Progenitor cell of endocrine pancreas (in vitro differentiated cells): ENCODE measurements around the gene GPR149. TPM values are rescaled to one million over a fixed set of nuclear protein-coding genes. Genes with fewer than 3 reads are reported as not detected.

Experiments
- DNase-seq: peaks from one replicate; pipeline ENCODE4 v3.0.0; 2021; ENCODE audit warnings: low spot score; ENCODE audit not compliant: unreplicated experiment
- H3K27ac Mint-ChIP-seq: 2 replicates; pipeline ENCODE4 v1.8.0; 2021; ENCODE audit warnings: mild to moderate bottlenecking, moderate library complexity, mixed read lengths
- H3K27me3 Mint-ChIP-seq: 2 replicates; pipeline ENCODE4 v1.8.0; 2021; ENCODE audit warnings: mixed read lengths
- H3K36me3 Mint-ChIP-seq: 2 replicates; pipeline ENCODE4 v1.8.0; 2022; ENCODE audit warnings: mixed read lengths; ENCODE audit not compliant: insufficient read depth
- H3K4me1 Mint-ChIP-seq: 2 replicates; pipeline ENCODE4 v1.8.0; 2021; ENCODE audit warnings: low read depth, mixed read lengths
- H3K4me3 Mint-ChIP-seq: 2 replicates; pipeline ENCODE4 v1.8.0; 2021; ENCODE audit warnings: low read depth, mild to moderate bottlenecking, moderate library complexity, mixed read lengths
- H3K9me3 Mint-ChIP-seq: 2 replicates; pipeline ENCODE4 v1.8.0; 2021; ENCODE audit warnings: low read depth, mixed read lengths
- total RNA-seq: library from RNA; stranded (reverse); gene quantifications from 2 replicates; pipeline ENCODE4 v1.2.1, GENCODE V29; 2021
- TF ChIP-seq, protein P1 (sequence below): fragments of 200-600 bp; sonication (generic); IDR thresholded peaks from one replicate; pipeline ENCODE4 v1.5.0; 2021; ENCODE audit warnings: antibody characterized with exemption, mild to moderate bottlenecking; ENCODE audit not compliant: unreplicated experiment

Gene GPR149
- total RNA-seq, 1 donor from 2014 or later = not detected

DNA sequence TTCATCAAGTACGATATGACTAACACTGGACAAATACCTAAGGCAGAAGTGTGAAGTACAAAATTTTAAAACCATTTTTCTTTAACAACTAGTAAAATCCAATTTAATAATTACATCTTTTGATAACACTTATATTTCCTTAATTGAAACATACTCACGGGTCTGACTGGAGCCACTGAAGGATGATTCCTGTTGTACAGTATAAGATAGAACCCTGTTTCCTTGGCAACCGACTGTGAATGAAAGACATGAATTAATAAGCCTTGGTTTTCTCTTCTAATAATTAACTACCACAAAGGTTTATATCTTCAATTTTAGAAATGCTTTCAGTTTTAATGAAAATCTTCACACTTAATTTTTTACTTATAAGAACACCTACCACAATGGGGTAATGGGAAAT, 125.1 kb downstream of the GPR149 start:
- Mint-ChIP-seq H3K9me3 (no peaks in the 10 kb centered on the region), H3K27me3 (no peaks in the 10 kb centered on the region), H3K36me3 (peaks cover 36% of the 10 kb centered on the region), H3K27ac (no peak overlapping the region), H3K4me1 (no peaks in the 10 kb centered on the region), H3K4me3 (no peak overlapping the region)
- DNase-seq = no peak
- TF ChIP-seq, protein P1, sequence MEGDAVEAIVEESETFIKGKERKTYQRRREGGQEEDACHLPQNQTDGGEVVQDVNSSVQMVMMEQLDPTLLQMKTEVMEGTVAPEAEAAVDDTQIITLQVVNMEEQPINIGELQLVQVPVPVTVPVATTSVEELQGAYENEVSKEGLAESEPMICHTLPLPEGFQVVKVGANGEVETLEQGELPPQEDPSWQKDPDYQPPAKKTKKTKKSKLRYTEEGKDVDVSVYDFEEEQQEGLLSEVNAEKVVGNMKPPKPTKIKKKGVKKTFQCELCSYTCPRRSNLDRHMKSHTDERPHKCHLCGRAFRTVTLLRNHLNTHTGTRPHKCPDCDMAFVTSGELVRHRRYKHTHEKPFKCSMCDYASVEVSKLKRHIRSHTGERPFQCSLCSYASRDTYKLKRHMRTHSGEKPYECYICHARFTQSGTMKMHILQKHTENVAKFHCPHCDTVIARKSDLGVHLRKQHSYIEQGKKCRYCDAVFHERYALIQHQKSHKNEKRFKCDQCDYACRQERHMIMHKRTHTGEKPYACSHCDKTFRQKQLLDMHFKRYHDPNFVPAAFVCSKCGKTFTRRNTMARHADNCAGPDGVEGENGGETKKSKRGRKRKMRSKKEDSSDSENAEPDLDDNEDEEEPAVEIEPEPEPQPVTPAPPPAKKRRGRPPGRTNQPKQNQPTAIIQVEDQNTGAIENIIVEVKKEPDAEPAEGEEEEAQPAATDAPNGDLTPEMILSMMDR = no peak

DNA sequence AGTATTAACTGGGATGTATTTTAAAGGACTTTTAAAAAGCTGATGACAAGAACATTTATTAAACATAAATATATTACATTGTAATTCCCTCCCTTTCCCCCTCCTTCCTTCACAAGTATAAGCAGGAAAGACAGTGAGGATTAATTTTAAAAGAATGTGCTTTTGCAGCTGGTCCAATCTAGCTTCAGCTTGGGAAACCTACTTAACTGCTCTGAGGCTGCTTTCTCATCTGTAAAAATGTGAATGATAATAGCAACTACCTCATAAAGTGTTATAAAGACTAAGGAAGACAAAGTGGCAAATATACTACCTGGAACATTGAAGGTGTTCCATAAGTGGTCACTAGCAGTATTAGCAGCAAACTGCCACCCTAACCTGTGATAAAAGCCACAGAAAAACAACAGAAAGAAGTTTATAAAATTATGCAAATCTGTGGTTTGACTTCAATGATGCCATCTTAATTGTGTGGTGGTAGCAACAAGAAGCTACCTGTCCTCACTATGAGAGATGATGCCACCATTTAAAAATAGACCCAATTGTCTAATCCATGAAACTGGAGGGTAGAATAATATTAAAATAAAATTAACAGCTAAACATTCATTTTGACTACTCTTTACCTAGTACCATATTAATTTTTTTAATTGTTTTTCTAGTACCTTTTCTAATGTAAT, 125.7 kb downstream of the GPR149 start:
- TF ChIP-seq, protein P1 = no peak
- no peak for DNase-seq
- Mint-ChIP-seq H3K27me3 (no peaks in the 10 kb centered on the region), H3K36me3 (peaks cover 34% of the 10 kb centered on the region), H3K27ac (no peak overlapping the region), H3K4me3 (no peak overlapping the region), H3K9me3 (no peaks in the 10 kb centered on the region), H3K4me1 (no peaks in the 10 kb centered on the region)

DNA sequence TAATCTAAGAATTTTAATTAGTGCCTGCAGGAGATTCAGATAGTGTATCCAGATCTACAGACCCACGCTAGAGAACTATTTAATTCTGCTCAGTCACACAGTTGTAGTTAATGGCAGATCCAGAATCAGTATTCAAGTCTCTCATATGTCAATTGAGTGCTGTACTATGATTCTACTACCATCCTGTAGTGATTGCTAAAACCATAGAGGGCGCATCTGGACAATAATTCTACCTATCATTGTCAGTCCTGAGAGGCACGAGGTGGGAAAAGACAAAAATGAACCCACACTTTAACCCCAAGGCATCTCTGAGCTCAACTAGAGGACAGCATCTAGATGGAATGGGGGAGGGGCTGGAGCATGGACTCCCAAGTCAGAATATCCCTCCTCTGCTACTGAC, 128.4 kb downstream of the GPR149 start:
- Mint-ChIP-seq H3K4me1 (no peaks in the 10 kb centered on the region), H3K27me3 (no peaks in the 10 kb centered on the region), H3K36me3 (peaks cover 30% of the 10 kb centered on the region), H3K4me3 (no peak overlapping the region), H3K9me3 (no peaks in the 10 kb centered on the region), H3K27ac (no peak overlapping the region)
- TF ChIP-seq, protein P1 = no peak
- DNase-seq = no peak

DNA sequence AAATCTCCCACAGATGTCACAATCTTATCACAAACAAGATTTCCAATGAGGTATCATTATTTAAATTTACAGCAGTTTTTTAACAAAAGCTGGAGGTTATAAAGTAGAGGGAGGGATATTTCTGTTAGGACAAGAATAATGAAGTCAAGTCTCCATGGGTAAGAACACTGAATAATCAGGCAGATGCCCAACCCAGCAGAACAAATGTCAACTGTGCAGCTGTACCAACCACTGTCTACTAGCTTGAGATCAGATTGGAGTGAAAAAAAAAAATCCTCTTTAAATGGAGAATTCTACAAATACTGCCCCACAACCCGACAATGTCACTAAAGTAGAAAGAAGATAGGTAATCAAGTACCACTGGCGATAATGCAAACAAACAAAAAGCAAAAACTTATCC, 136.0 kb downstream of the GPR149 start:
- no peak overlapping the region for H3K27ac Mint-ChIP-seq
- H3K4me1 Mint-ChIP-seq = no peaks in the 10 kb centered on the region
- H3K36me3 Mint-ChIP-seq = peaks cover 34% of the 10 kb centered on the region

DNA sequence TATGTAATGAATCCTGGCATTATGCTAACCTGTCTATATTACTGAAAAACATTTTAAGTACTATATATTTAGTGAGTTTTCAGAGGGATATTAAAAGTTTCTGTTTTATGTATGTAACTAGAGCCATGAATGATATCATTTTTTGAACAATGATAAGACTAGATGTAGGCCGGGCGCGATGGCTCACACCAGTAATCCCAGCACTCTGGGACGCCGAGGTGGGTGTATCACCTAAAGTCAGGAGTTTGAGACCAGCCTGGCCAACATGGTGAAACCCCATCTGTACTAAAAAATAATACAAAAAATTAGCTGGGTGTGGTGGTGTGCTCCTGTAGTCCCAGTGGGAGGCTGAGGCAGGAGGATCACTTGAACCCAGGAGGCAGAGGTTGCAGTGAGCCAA, 139.8 kb downstream of the GPR149 start:
- Mint-ChIP-seq H3K36me3 (peaks cover 32% of the 10 kb centered on the region), H3K4me3 (no peak overlapping the region)
- DNase-seq = no peak

More for the DNA sequence above, 136.0 kb downstream of the GPR149 start:
- Mint-ChIP-seq H3K27me3 (no peaks in the 10 kb centered on the region), H3K4me3 (no peak overlapping the region), H3K9me3 (no peaks in the 10 kb centered on the region)
- TF ChIP-seq, protein P1 = no peak
- DNase-seq = no peak

More for the DNA sequence above, 139.8 kb downstream of the GPR149 start:
- TF ChIP-seq, protein P1 = no peak
- Mint-ChIP-seq H3K27me3 (no peaks in the 10 kb centered on the region), H3K4me1 (no peaks in the 10 kb centered on the region), H3K27ac (no peak overlapping the region), H3K9me3 (no peaks in the 10 kb centered on the region)

Other genes starting within 250 kb of the GPR149 start
- 94.5 and 96.9 TPM in 2 replicates for gene DHX36, start 105.7 kb downstream of the GPR149 start, total RNA-seq